Measurements from ENCODE around the gene FIGNL2. TPM values are rescaled to one million over a fixed set of nuclear protein-coding genes. Genes with fewer than 3 reads are reported as not detected.

Gene FIGNL2
- total RNA-seq, 4 donors from 2014 or later: 1.1 to 2.1 (median 1.3) TPM

GRCh38 chr12:51812871-51813270 lies 35.6 kb downstream of the FIGNL2 start:
- DNase-seq (ENCODE audit: low spot score in 2 of 2): no peak
- H3K27ac ChIP-seq: no peak overlapping the region
- no peaks in the 10 kb centered on the region for H3K27me3 ChIP-seq
- H3K4me3 ChIP-seq: no peak overlapping the region
- 85 to 88% methylated on average over 9 to 13 of the region's 13 CpGs for WGBS, 2 donors
- H3K4me1 ChIP-seq: peaks cover 0 to 18% (median 3%) of the 10 kb centered on the region in 4 donors
- no peak for TF ChIP-seq EP300 (IDR thresholded peaks at IDR 0.05)
- no peak for TF ChIP-seq POLR2A (IDR thresholded peaks at IDR 0.05)
- TF ChIP-seq CTCF (IDR thresholded peaks at IDR 0.05): no peak
- H3K9me3 ChIP-seq: no peaks in the 10 kb centered on the region
- H3K36me3 ChIP-seq: no peaks in the 10 kb centered on the region

- no peaks in the 10 kb centered on the region for H3K9me3 ChIP-seq
- 61 to 63% methylated on average over 13 of the region's 13 CpGs for WGBS, 2 donors
Measured at GRCh38 chr12:51811203-51812202, 37.0 kb downstream of the FIGNL2 start.

GRCh38 chr12:51809193-51809592 lies 39.3 kb downstream of the FIGNL2 start:
- Histone ChIP-seq H3K27me3 (no peaks in the 10 kb centered on the region), H3K27ac (no peak overlapping the region), H3K4me3 (no peak overlapping the region), H3K36me3 (no peaks in the 10 kb centered on the region), H3K9me3 (no peaks in the 10 kb centered on the region), H3K4me1 (peaks cover 0 to 11% (median 0%) of the 10 kb centered on the region in 4 donors)
- TF ChIP-seq EP300 (IDR thresholded peaks at IDR 0.05) (no peak), POLR2A (IDR thresholded peaks at IDR 0.05) (no peak), CTCF (IDR thresholded peaks at IDR 0.05) (no peak)
- DNase-seq (ENCODE audit: low spot score in 2 of 2): no peak
- whole genome bisulfite sequencing, 2 donors: 70 to 72% methylated on average over 3 of the region's 3 CpGs

More at GRCh38 chr12:51811203-51812202, 37.0 kb downstream of the FIGNL2 start:
- DNase-seq (ENCODE audit: low spot score in 2 of 2): no peak
- Histone ChIP-seq H3K36me3 (no peaks in the 10 kb centered on the region), H3K27ac (no peak overlapping the region), H3K4me3 (no peak overlapping the region), H3K4me1 (peaks cover 0 to 18% (median 3%) of the 10 kb centered on the region in 4 donors), H3K27me3 (no peaks in the 10 kb centered on the region)
- no peak for TF ChIP-seq EP300 (IDR thresholded peaks at IDR 0.05)
- TF ChIP-seq CTCF (IDR thresholded peaks at IDR 0.05): no peak
- TF ChIP-seq POLR2A (IDR thresholded peaks at IDR 0.05): no peak

GRCh38 chr12:51806896-51807295 lies 41.6 kb downstream of the FIGNL2 start:
- DNase-seq (ENCODE audit: low spot score in 2 of 2): no peak
- Histone ChIP-seq H3K36me3 (no peaks in the 10 kb centered on the region), H3K4me3 (no peak overlapping the region), H3K27ac (no peak overlapping the region), H3K4me1 (peaks cover 0 to 5% (median 0%) of the 10 kb centered on the region in 4 donors), H3K27me3 (no peaks in the 10 kb centered on the region), H3K9me3 (no peaks in the 10 kb centered on the region)
- WGBS, 2 donors: 93 to 95% methylated on average over 16 of the region's 16 CpGs
- TF ChIP-seq EP300 (IDR thresholded peaks at IDR 0.05) (no peak), POLR2A (IDR thresholded peaks at IDR 0.05) (no peak), CTCF (IDR thresholded peaks at IDR 0.05) (no peak)

GRCh38 chr12:51801027-51801426 lies 47.5 kb downstream of the FIGNL2 start:
- WGBS, 2 donors: 95 to 100% methylated on average over 1 of the region's 1 CpG

More at GRCh38 chr12:51801027-51801426, 47.5 kb downstream of the FIGNL2 start:
- H3K27me3 ChIP-seq: no peaks in the 10 kb centered on the region
- no peak overlapping the region for H3K4me3 ChIP-seq
- no peaks in the 10 kb centered on the region for H3K4me1 ChIP-seq
- no peak overlapping the region for H3K27ac ChIP-seq
- TF ChIP-seq CTCF (IDR thresholded peaks at IDR 0.05) (no peak), EP300 (IDR thresholded peaks at IDR 0.05) (no peak)
- no peaks in the 10 kb centered on the region for H3K36me3 ChIP-seq
- H3K9me3 ChIP-seq: no peaks in the 10 kb centered on the region
- DNase-seq (ENCODE audit: low spot score in 2 of 2): no peak

All from tibial nerve (tissue), 4 donors.